ENCODE measurements around the gene PIEZO1.

DNA sequence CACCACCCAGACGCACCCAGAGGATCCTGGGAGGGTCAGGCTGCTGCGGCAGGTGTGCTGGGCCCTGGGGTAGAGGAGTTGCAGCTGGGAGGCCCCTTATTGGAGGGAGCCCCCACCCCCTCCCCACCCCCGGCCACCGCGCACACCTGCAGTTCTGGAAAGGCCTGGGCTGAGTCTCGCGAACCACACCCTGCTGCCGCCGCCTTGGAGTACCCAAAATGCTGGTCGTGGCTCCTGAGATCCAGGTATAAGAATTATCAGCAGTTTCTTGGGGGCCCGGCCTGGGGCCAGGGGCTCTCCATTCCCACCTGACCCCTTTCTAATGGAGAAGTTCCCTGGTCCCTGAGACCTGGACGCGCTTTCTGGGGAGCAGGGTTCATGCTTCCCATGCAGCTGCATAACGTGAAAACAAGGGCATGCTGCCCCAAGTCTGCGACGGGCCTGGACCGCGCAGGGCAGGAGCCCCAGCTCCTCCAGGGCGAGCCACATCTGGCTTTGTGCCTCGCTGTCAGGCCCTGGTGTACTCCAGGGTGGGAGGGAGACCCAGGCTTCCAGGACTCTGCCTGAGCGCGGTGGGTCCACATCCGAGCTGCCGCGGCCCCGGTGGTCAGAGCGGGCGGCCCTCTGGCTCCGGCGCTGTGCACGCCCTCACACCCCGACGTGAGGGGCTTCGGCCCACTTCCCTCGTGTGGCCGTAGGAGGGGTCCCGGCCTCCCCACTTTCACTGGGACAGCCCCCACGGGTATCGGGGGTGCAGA is 91.4 kb downstream of the PIEZO1 start:
- TF ChIP-seq MYC (IDR thresholded peaks at IDR 0.05; ENCODE audit: low read depth, low read length), result no peak
- no peak for TF ChIP-seq POLR2A (IDR thresholded peaks at IDR 0.05; ENCODE audit: extremely low read depth, insufficient read length)
- TF ChIP-seq, protein P1, sequence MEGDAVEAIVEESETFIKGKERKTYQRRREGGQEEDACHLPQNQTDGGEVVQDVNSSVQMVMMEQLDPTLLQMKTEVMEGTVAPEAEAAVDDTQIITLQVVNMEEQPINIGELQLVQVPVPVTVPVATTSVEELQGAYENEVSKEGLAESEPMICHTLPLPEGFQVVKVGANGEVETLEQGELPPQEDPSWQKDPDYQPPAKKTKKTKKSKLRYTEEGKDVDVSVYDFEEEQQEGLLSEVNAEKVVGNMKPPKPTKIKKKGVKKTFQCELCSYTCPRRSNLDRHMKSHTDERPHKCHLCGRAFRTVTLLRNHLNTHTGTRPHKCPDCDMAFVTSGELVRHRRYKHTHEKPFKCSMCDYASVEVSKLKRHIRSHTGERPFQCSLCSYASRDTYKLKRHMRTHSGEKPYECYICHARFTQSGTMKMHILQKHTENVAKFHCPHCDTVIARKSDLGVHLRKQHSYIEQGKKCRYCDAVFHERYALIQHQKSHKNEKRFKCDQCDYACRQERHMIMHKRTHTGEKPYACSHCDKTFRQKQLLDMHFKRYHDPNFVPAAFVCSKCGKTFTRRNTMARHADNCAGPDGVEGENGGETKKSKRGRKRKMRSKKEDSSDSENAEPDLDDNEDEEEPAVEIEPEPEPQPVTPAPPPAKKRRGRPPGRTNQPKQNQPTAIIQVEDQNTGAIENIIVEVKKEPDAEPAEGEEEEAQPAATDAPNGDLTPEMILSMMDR (IDR thresholded peaks at IDR 0.05; ENCODE audit: low read depth, low read length), result no peak
